GM10248 (cell line): ENCODE measurements around the gene EFHC1.

Experiments used
- CTCF ChIA-PET: fragments of 300-600 bp; sonication (Branson Sonifier 250); formaldehyde crosslinking; extraction: SDS; loops from one replicate; lab custom pipeline; 2021; ENCODE audit warnings: antibody characterized with exemption; lab: Yijun Ruan, JAX
- POLR2A ChIA-PET: fragments of 350-650 bp; sonication (Branson Sonifier 250); formaldehyde crosslinking; extraction: SDS; loops from one replicate; lab custom pipeline; 2020; ENCODE audit warnings: antibody characterized with exemption; lab: Yijun Ruan, JAX
- DNase-seq: peaks from one replicate; pipeline ENCODE4 v3.0.0; 2012; ENCODE audit errors: extremely low spot score
- CTCF ChIP-seq: IDR thresholded peaks from 2 replicates; pipeline ENCODE4 v1.5.1; 2012; ENCODE audit warnings: mild to moderate bottlenecking, low read depth; ENCODE audit errors: extremely low read depth, missing control alignments, control extremely low read depth

Gene EFHC1

GRCh38 chr6:52548999-52549398 is 128.9 kb downstream of the EFHC1 start:
- DNase-seq, result no peak
- POLR2A ChIA-PET, result no interaction called here
- CTCF ChIA-PET, result interaction anchor here (1.1 to 2.2 kb wide), 4 partner anchors 9 to 48 kb away, joined by 3 to 9 read pairs (median 4); partner anchors contain the start of gene TRAM2
- TF ChIP-seq CTCF, result no peak

- DNase-seq, result no peak
- CTCF ChIA-PET, result interaction anchor here (0.8 to 2.2 kb wide), 7 partner anchors 9 to 52 kb away, joined by 3 to 9 read pairs (median 3); partner anchors contain the start of gene TRAM2
Measured at GRCh38 chr6:52549428-52549827, 129.3 kb downstream of the EFHC1 start.

GRCh38 chr6:52550014-52550575 is 130.0 kb downstream of the EFHC1 start:
- POLR2A ChIA-PET, result no interaction called here
- CTCF ChIA-PET, result interaction anchor here (0.8 to 2.2 kb wide), 5 partner anchors 10 to 52 kb away, joined by 3 to 9 read pairs (median 4); partner anchors contain the start of gene TRAM2
- DNase-seq, result no peak
- TF ChIP-seq CTCF, result no peak

More at GRCh38 chr6:52549428-52549827, 129.3 kb downstream of the EFHC1 start:
- POLR2A ChIA-PET, result no interaction called here
- TF ChIP-seq CTCF, result no peak

GRCh38 chr6:52550870-52551269 is 130.7 kb downstream of the EFHC1 start:
- TF ChIP-seq CTCF, result no peak
- ChIA-PET CTCF (interaction anchor here (1.7 kb wide), 1 partner anchor 22 kb away, joined by 4 read pairs; no protein-coding TSS in a partner anchor), POLR2A (no interaction called here)
- no peak for DNase-seq

- DNase-seq, result no peak
- POLR2A ChIA-PET, result no interaction called here
- CTCF ChIA-PET, result interaction anchor here (0.9 to 1.0 kb wide), 2 partner anchors 13 to 15 kb away, joined by 3 to 4 read pairs; no protein-coding TSS in a partner anchor
- no peak for TF ChIP-seq CTCF
Measured at GRCh38 chr6:52551483-52552277, 131.5 kb downstream of the EFHC1 start.

GRCh38 chr6:52552278-52552643 is 132.1 kb downstream of the EFHC1 start:
- peak; percentile 59 for DNase-seq
- CTCF ChIA-PET, result interaction anchor here (0.9 to 1.0 kb wide), 3 partner anchors 11 to 14 kb away, joined by 3 to 4 read pairs (median 3); no protein-coding TSS in a partner anchor
- no peak for TF ChIP-seq CTCF
- POLR2A ChIA-PET, result no interaction called here
